Limb (tissue), 2 donors: ENCODE measurements around the gene MIEF1.
"Not testable (repeated sequence)": the region's sequence is repeated elsewhere in the genome, so short reads cannot be mapped to it uniquely, and the experiment has no call there.

Experiments
- DNase-seq, 2 donors: peaks; one replicate each; pipeline ENCODE4 v3.0.0-alpha.2; 2016; ENCODE audit errors: extremely low spot score in 2 of 2

Gene MIEF1

DNA sequence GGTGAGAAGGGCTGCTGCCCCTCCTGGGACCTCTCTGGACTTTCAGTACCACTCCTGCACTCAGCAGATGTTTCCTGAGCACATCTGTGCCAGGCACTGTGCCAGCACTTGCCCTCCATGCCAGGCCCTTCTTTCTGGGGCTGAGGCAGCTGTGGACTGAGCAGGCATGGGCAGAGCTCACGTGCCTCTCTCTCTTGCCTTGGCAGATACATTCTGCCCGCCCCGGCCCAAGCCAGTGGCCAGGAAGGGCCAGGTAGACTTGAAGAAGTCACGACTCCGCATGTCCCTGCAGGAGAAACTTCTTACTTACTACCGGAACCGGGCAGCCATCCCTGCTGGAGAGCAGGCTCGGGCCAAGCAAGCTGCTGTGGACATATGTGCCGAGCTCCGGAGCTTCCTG is 9.9 kb downstream of the MIEF1 start:
- no peak for DNase-seq

DNA sequence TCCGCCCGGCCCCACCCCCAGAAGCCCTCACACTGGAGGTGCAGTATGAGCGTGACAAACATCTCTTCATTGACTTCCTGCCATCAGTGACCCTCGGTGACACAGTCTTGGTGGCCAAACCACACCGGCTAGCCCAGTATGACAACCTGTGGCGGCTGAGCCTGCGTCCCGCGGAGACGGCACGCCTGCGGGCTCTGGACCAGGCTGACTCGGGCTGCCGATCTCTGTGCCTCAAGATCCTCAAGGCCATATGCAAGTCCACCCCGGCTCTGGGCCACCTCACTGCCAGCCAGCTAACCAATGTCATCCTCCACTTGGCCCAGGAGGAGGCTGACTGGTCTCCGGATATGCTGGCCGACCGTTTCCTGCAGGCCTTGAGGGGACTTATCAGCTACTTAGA is 11.7 kb downstream of the MIEF1 start:
- DNase-seq = no peak

DNA sequence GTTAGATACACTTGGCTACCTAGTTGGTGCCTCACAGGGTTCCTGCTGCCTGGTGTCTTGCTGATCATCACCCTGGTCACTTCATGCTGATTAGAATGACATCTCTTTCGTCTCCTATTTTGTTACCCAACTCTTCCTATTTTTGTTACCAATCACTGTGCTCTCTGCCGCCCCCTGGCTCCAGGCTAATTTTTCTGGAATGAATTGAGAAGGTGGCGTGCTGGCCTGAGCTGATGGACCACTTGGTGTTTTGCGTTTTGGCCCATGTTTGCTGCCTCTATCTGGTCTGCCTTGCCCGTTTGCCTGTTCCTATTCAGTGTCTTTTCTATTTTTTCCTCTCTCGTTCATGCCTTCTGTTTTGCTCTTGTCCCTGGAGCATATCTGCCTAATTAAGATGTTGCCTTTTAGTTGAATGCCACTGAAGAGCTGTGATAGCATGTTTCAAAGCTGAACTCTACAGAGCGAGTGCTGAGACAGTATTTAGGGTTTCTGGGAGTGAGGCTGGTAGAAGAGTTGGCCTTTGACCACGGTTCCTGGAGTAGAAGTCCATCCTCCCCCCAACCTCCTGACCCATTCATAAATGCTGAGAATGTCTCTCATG is 12.4 kb downstream of the MIEF1 start:
- no peak for DNase-seq

DNA sequence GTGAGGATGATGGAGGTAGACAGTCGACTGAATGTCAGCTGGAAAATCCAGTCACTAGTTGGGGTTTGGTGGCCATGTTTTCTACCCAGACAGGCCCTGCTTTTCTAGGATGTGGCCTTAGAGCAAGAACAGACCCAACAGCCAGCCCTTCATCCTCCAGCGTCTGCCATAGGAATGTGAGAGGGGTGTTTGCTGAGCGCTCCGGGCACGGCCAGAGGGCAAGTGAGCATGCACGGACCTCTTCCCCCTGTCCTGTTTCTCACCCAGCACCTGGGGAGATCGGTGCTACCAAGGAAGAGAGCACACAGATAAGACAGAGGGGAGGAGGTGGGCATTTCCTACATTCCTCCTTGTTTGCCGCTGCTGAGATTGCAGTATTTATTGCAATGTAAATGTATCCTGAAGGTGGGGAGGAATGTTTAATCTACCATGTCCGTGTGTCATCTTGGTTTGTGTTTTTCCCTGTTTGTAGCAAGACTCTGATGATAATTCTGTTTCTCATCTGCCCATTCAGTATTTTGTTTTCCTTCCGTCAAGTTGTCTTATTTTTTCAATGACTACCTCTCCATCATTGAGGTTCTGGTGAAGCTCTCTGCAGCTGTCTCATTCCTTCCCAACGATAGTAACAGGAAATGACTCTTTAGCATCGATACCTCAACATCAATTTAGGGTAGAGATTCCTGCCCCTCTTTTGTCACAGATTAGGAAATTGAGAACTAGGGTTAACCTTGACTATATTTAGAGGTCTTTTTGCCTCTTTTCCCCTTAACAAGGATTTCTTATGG is 13.4 kb downstream of the MIEF1 start:
- no peak for DNase-seq

DNA sequence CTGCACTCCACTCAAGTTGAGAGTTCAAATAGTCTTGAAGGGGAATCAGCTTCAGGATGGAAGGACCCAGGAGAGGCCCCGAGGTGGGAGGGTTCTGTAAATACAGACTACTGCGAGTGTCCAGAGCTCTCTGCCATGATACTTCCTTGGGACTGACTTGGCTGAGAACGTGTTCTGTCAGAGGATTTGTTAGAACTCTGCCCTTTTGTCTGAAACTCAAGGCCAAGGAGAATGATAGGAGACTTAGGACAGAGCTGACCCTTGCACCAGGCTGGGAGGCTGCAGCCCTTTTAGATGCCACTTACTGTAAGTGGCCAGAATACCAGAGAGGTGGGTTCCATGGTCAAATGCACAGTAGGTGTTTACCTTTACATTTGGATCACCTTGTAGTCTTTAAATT is 15.4 kb downstream of the MIEF1 start:
- DNase-seq = no peak

DNA sequence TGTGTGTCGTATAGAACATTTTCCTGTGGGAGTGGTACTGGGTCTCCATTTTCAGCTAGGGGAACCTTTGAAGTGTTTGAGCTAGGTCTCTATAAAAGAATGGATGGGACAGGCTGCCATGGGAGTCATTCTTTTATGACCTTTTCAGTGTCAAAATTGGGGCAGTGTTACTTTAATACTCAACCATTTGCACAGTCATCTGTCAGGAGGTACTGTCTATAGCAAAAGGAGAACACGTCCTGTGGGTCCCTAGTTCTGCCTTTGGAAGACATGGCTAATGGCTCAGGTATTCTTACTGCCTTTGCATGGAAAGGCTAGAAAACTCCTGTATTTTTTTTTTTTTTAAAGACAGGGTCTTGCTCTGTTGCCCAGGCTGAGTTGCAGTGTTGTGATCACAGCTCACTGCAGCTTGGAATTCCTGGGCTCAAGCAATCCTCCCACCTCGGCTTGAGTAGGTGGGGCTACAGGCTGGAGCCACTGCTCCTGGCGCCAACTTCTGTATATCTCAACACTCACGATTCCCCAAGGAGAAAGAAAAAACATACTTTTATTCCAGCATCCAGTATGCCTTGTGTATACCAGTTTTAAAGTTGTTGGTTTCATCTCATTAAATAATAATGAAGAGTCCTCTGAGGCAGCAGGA is 16.2 kb downstream of the MIEF1 start:
- no peak for DNase-seq

DNA sequence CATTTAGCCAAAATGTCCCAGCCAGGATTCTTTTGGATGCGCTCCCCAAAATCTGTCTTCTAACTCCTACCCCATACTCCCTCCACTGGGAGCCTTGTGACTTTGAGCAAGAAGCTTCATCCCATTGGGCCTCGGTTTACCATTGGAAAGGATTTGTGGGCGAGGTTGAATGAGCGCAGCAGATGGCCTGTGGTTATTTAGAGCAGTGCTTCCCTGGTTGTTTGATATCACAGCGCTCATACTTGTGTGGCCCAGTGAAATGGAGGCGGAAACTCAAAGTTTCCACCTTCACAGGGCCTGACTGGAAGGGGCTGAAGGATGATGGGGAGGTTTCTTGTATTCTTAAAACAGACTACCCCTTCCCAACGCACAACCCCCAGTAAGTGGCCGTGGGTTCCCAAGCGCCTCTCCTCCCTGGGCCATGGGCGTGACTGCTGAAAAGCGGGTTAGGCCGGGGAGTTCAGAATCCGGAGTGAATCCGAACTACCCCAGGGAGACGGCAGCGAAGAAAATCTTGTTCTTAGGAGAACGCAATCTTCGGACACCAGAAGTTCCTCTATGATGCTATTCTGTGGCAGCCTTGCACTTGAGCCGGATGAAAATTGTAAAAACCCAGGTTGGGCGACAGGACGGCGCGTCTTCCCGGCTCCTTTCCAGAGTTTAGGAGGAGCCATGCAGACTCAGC is 17.0 kb downstream of the MIEF1 start:
- DNase-seq = no peak

DNA sequence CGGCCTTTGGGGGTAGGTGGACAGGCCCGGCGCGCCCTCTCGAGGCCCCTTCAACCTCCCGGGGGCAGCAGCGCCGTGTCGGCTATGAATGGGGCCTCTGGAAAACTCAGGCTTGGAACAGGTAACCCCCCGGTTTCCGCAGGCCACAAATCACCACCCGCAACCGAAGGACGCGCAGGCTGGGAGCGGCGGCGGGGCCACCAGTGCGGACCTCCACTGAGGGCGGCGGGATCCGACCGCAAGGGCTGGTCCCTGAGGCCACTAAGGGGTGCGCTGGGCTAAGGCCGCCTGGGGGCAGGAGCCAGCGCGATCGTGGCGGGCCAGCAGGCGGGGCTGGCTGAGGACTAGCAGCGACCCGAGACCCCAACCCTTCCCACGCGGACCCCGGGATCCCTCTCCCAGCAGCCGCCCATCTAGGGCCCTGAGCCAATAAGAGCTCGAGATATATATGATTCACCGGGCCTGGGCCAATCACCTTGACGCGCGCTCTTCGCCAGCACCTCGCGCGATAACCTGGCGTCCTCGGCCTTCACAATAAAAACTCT is 17.7 kb downstream of the MIEF1 start:
- peak in 1 of 2 donors; percentile 99 for DNase-seq

DNA sequence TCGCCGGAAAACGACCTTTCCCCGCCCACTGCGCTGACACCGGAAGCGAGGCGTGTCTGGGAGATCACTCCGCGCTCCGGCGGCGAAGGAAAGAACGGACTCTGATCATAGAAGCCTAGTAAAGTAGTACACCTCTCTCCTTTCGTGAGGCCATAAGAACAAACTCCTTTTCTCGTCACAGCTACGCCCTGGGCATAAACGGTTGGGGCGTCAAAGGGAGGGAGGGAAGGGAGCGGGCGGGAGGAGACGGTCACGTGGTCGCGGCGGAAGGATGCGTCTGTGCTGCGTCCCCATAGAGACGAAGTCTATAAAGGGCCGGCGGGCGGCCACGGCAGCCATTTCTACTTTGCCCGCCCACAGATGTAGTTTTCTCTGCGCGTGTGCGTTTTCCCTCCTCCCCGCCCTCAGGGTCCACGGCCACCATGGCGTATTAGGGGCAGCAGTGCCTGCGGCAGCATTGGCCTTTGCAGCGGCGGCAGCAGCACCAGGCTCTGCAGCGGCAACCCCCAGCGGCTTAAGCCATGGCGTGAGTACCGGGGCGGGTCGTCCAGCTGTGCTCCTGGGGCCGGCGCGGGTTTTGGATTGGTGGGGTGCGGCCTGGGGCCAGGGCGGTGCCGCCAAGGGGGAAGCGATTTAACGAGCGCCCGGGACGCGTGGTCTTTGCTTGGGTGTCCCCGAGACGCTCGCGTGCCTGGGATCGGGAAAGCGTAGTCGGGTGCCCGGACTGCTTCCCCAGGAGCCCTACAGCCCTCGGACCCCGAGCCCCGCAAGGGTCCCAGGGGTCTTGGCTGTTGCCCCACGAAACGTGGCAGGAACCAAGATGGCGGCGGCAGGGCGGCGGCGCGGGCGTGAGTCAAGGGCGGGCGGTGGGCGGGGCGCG is 18.4 kb downstream of the MIEF1 start, which contains the start of gene ATF4:
Gene ATF4, plus strand, starts transcription at position 337 of the 880 bp plus-strand sequence. CDS start 884 bp downstream, outside the sequence.
- DNase-seq = peak; percentile 66 to 97

DNA sequence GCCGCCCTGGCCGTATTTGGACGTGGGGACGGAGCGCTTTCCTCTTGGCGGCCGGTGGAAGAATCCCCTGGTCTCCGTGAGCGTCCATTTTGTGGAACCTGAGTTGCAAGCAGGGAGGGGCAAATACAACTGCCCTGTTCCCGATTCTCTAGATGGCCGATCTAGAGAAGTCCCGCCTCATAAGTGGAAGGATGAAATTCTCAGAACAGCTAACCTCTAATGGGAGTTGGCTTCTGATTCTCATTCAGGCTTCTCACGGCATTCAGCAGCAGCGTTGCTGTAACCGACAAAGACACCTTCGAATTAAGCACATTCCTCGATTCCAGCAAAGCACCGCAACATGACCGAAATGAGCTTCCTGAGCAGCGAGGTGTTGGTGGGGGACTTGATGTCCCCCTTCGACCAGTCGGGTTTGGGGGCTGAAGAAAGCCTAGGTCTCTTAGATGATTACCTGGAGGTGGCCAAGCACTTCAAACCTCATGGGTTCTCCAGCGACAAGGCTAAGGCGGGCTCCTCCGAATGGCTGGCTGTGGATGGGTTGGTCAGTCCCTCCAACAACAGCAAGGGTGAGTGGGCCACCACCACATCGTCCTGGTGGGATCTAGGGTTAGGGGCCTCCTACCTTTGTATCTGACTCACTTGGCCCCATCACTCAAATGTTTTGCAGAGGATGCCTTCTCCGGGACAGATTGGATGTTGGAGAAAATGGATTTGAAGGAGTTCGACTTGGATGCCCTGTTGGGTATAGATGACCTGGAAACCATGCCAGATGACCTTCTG is 19.2 kb downstream of the MIEF1 start:
- DNase-seq = not testable (repeated sequence)

DNA sequence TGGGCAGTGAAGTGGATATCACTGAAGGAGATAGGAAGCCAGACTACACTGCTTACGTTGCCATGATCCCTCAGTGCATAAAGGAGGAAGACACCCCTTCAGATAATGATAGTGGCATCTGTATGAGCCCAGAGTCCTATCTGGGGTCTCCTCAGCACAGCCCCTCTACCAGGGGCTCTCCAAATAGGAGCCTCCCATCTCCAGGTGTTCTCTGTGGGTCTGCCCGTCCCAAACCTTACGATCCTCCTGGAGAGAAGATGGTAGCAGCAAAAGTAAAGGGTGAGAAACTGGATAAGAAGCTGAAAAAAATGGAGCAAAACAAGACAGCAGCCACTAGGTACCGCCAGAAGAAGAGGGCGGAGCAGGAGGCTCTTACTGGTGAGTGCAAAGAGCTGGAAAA is 20.0 kb downstream of the MIEF1 start:
- not testable (repeated sequence) for DNase-seq

DNA sequence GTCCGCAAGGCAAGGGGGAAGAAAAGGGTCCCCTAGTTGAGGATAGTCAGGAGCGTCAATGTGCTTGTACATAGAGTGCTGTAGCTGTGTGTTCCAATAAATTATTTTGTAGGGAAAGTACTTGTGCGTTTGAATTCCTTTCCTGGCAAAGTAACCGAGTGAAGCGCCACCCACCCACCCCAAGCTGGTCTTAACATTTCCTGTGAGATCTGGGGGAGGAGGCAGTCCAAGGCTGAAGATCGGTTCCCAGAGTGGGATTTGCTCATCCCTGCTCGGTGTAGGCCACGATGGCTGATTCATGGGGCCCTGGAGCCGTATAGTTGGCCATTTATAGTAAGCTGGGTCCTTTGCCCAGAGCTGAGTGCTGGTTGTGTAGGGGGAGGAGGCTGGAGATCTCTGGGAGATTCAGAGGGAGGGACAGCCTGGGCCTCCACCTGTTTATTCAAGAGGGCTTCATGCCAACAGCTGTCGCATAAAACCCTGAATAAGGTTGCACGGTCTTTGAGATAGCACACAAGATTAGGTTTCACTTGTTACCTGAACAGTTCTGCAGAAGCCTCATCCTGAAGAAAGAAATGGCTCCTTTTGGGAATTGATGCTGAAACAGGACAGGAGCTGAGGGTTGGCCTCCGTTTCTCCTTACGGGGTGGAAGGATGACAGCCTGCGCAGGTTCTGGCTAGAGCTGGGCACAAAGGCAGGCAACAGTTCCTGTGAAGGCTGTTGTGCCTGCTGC is 20.6 kb downstream of the MIEF1 start:
- peak in 1 of 2 donors; percentile 44 for DNase-seq

DNA sequence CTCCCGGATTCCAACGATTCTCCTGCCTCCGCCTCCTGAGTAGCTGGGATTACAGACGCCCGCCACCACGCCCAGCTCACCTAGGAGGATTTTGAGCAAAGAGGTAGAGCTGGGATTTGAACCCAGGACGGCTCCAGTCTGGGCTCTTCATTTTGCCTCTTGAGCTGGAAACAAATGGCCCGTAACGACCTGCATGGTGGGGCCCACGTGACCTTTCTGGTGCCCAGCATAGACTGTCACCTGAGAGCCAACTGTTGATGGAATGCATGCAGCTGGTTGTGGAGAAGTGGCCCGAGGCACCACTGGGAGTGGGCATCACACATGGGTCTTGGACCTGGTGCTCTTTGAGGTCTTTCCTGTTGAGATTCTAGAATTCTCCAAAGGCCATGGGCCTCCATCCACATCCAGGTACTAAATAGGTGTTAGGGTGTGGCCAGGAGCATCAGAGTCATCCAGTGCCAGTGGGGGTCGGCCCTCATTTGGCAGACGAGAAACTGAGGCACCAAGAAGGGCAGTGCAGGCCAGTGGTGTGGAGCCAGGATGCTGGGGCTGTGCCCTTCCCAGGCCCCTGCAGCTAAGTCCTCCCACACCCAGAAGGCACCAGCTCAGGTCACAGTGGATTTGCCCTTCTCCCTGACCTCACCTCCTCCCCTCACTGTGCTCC is 22.1 kb downstream of the MIEF1 start:
- no peak for DNase-seq

DNA sequence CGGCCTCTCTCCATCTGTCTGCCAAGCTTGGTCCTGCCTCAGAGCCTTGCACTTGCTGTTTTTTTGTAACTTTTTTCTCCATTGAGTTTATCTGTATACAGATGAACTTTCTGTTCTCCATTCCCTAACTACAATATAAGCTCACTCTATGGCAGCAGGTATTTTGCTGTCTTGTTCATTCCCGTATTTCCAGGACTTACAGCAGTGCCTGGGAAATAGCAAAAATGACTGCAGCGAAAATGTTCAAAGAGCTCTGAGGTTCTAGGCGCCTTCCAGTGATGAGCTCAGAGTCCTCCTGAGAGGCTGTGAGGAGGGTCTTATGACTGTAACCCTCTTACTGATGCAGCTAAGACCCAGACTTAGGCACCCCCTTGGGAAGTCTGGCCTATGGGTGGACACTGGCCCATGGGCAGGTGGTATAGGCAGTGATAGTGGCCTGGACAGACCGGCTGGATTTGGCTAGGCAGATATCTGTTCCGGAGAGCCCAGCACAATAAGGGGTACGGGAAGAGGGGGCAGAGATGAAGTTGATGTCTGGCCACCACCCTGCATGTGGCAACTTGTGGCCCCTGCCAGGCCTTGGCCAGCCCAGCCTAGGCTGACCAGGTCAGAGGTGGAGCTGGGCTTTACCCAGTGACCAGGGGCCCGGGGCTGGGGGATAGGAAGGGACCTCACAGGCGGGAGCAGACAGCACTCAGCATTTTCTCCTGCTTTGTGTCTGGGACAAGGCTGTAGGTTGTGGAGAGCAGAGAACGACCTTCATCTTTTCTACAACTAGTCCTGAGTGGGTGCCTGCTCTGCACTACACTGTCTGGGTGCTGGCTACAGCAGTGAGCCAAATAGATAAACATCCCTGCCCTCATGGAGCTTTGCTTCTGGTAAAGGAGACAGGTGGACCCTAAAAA is 22.9 kb downstream of the MIEF1 start:
- no peak for DNase-seq

DNA sequence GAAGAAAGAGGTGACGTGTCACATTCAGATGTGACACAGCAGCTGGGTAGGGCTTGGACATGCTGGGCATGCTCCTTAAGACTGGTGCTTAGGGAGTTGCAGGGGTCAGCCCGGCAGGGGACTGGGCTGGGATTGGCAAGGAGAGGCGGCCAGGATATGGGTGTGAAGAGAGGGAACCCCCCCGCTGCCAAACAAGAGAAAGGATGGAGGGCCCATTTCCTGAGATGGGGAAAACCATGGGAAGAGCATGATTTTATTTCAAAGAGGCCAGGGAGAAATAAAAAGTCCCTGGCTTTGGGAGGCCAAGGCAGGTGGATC is 23.5 kb downstream of the MIEF1 start:
- no peak for DNase-seq

DNA sequence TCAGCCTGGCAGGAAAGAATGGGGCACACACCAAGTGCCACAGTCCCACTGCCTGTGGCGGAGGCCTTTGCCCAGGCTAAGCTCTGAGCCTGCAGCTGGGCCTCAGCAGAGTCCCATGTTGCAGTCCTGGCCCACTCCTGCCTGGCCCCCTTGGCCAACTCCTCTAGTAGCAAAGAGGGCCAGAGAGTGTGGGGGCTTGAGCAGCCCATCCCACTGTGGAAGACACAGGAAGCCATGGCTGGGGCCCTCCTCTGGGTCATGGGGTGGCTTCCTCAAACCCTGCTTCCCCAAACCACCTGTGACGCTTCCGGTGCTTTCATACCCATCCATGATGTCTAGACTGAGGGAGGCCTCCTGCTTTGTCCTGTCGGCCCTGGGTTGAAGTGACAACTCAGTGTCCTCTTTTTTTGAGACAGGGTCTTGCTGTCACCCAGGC is 24.7 kb downstream of the MIEF1 start:
- no peak for DNase-seq

DNA sequence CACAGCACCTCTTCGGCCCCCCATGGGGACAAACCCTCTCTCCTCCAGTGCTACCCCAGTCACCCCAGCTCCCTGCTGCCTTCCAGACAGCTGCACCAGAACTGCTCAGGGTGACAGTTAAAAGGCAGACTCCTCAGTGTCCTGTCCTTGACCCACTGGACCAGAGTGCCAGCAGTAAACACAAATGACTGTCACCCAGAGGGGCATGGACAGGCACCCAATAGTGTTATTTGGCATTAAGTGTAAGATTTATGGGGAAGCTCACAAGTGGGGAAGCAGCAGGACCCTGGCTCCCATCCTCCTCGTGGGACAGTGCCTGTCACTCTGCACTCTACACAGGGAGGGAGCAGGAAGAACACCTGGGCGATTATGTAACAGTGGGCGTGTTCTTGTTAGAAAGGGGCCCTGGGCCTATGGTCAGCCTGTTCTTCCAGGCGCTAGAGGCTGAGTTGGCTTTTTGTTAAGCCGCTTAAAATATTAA is 25.4 kb downstream of the MIEF1 start:
- no peak for DNase-seq
